Heart right ventricle (tissue), 16 donors: ENCODE results near the gene NTPCR. TPM values are rescaled to one million over a fixed set of nuclear protein-coding genes. Genes with fewer than 3 reads are reported as not detected.

ENCODE experiments used
- ATAC-seq, 8 donors: fragments of 200-7000 bp; cut with Tn5 transposase; one replicate each; pipeline ENCODE4 v1.9.1; 2020; ENCODE audit warnings: mild to moderate bottlenecking in 8 of 8, moderate library complexity in 8 of 8, moderate number of reproducible peaks in 1 of 8
- DNase-seq, 2 donors: peaks; one replicate each; pipeline ENCODE4 v3.0.0-alpha.2; 2020
- H3K27ac ChIP-seq, 10 donors: fragments of 200-600 bp; sonication (generic) in 2 of 10; one replicate each; pipeline versions ENCODE4 v1.5.0 to v1.8.0; 2020 to 2022; ENCODE audit warnings: mild to moderate bottlenecking in 3 of 10
- H3K27me3 ChIP-seq, 7 donors: fragments of 200-600 bp; one replicate each; pipeline ENCODE4 v1.8.0; 2021 to 2022; ENCODE audit warnings: mild to moderate bottlenecking in 2 of 7
- H3K36me3 ChIP-seq, 9 donors: fragments of 200-600 bp; sonication (generic) in 1 of 9; one replicate each; pipeline versions ENCODE4 v1.5.0 to v1.8.0; 2020 to 2022; ENCODE audit warnings: mild to moderate bottlenecking in 2 of 9
- H3K4me1 ChIP-seq, 9 donors: fragments of 200-600 bp; sonication (generic) in 1 of 9; one replicate each; pipeline versions ENCODE4 v1.5.0 to v1.8.0; 2020 to 2022; ENCODE audit warnings: mild to moderate bottlenecking in 4 of 9
- H3K4me3 ChIP-seq, 10 donors: fragments of 200-600 bp; sonication (generic) in 2 of 10; one replicate each; pipeline versions ENCODE4 v1.5.0 to v1.8.0; 2020 to 2022; ENCODE audit warnings: mild to moderate bottlenecking in 7 of 10, moderate library complexity in 2 of 10
- H3K9me3 ChIP-seq, 11 donors: fragments of 200-600 bp in 10 of 11; sonication (generic) in 2 of 11; one replicate each; pipeline versions ENCODE4 v1.5.0 to v1.8.0; 2013 to 2022; ENCODE audit warnings: mild to moderate bottlenecking in 2 of 11, control low read depth in 1 of 11, moderate library complexity in 1 of 11
- CTCF ChIP-seq, 9 donors: fragments of 200-600 bp; sonication (generic) in 2 of 9; IDR thresholded peaks; one replicate each; pipeline versions ENCODE4 v1.5.0 to v1.8.0; 2021 to 2022; ENCODE audit warnings: antibody characterized with exemption in 9 of 9, mild to moderate bottlenecking in 5 of 9, moderate library complexity in 1 of 9
- WGBS, 2 donors: extraction: QIAGEN DNeasy Blood & Tissue Kit; methylation state at CpG; one replicate each; pipeline ENCODE4 v1.1.7; 2013; ENCODE audit warnings: inconsistent platforms in 1 of 2; 5-methylcytosine and 5-hydroxymethylcytosine counted together
- intact Hi-C, 10 donors: fragments of 100-400 bp; cut with DNase I; formaldehyde crosslinking; loops; one replicate each; pipeline versions ENCODE4 v1.11.1 to v1.14.2; 2022
- polyA plus RNA-seq, 2 donors: library from polyadenylated mRNA; stranded (reverse); fragments of 200-250 nt; gene quantifications; one replicate each; pipeline ENCODE4 v1.2.3, GENCODE V29; 2013
- total RNA-seq, 10 donors: library from RNA; stranded (reverse); fragmentation: NEBNext Ultra II Directional in 3 of 10; extraction: Animal tissue kit (Norgen Biotek cat#: 25700) in 3 of 10; gene quantifications; one replicate each; pipeline versions ENCODE4 v1.2.1 to v1.2.4, GENCODE V29; 2021 to 2023
- donor health status: Arrhythmogenic right ventricular cardiomyopathy.
- donor health status: ischemic (EF 13 %, LVEDD 7.1; RV severe dilation, severe dysfunction).
- donor health status: healthy with polysubstance abuse.
- donor health status: DM: no; HTN: yes; CAD: no.
- donor health status: DM: no; HTN: no; CAD: no.
- donor health status: ischemic (EF 25% LVEDD 6.9; RV normal size, moderate dysfunction).
- donor health status: ischemic (EF 25% LVEDD 5.7; RV mildly dilated, moderate dysfunction).
- donor health status: healthy.
- donor health status: DM: yes; HTN: yes; CAD: no.
- donor health status: Ischemic cardiomyopathy.
- donor health status: ischemic (EF 35%, LVEDD 5.7; RV mildly dilated, moderate dysfunction).
- donor health status: nonischemic (EF 11% LVEDD 7.7; RV severe dilation, severe dysfunction).
- donor health status: DM: yes; HTN: yes; CAD: no.
- donor health status: PGD.
- donor health status: ischemic (EF 29% LVEDD 5.4; RV normal size, mild dysfunction).
- donor health status: nonischemic (EF 23%, LVEDD 6.1; RV moderate dilation, normal function).

Gene NTPCR
- total and polyA plus RNA-seq, 12 donors, result 51.2 to 88.4 (median 56.8) TPM

- H3K4me1 ChIP-seq, result peaks cover 3 to 77% (median 36%) of the 10 kb centered on the region in 9 donors
- H3K9me3 ChIP-seq, result no peaks in the 10 kb centered on the region
- peak overlapping the region in 4 of 10 donors; percentile 8 to 45 (median 24) for H3K27ac ChIP-seq
- DNase-seq (no peak), ATAC-seq (peak in 6 of 8 donors; percentile 31 to 59 (median 40))
- peaks cover 0 to 35% (median 4%) of the 10 kb centered on the region in 9 donors for H3K36me3 ChIP-seq
- no peak overlapping the region for H3K4me3 ChIP-seq
- intact Hi-C loops, result no loop called here
- WGBS, 2 donors, result 55 to 81% methylated on average over 10 of the region's 10 CpGs
- no peak for TF ChIP-seq CTCF (IDR thresholded peaks at IDR 0.05)
- no peaks in the 10 kb centered on the region for H3K27me3 ChIP-seq
Measured at GRCh38 chr1:232965124-232965911, 14.9 kb downstream of the NTPCR start.

- Histone ChIP-seq H3K27ac (peak overlapping the region in 3 of 10 donors; percentile 22 to 45 (median 26)), H3K4me1 (peaks cover 3 to 77% (median 36%) of the 10 kb centered on the region in 9 donors), H3K9me3 (no peaks in the 10 kb centered on the region), H3K36me3 (peaks cover 0 to 39% (median 10%) of the 10 kb centered on the region in 9 donors), H3K4me3 (no peak overlapping the region), H3K27me3 (no peaks in the 10 kb centered on the region)
- DNase-seq (no peak), ATAC-seq (peak in 1 of 8 donors; percentile 26)
- 77 to 85% methylated on average over 6 of the region's 6 CpGs for WGBS, 2 donors
- intact Hi-C loops, result no loop called here
- TF ChIP-seq CTCF (IDR thresholded peaks at IDR 0.05), result no peak
Measured at GRCh38 chr1:232965912-232966217, 15.5 kb downstream of the NTPCR start.

- TF ChIP-seq CTCF (IDR thresholded peaks at IDR 0.05), result no peak
- H3K27ac ChIP-seq, result peak overlapping the region in 2 of 10 donors; percentile 27 to 45
- H3K36me3 ChIP-seq, result peaks cover 0 to 47% (median 12%) of the 10 kb centered on the region in 9 donors
- 61 to 62% methylated on average over 4 of the region's 4 CpGs for WGBS, 2 donors
- no peak for DNase-seq
- intact Hi-C loops, result no loop called here
- H3K4me3 ChIP-seq, result no peak overlapping the region
- no peaks in the 10 kb centered on the region for H3K27me3 ChIP-seq
- peak in 4 of 8 donors; percentile 37 to 46 (median 43) for ATAC-seq
- H3K9me3 ChIP-seq, result no peaks in the 10 kb centered on the region
- peaks cover 3 to 76% (median 36%) of the 10 kb centered on the region in 9 donors for H3K4me1 ChIP-seq
Measured at GRCh38 chr1:232966663-232967062, 16.3 kb downstream of the NTPCR start.

GRCh38 chr1:232968391-232968790, 18.0 kb downstream of the NTPCR start:
- H3K4me3 ChIP-seq, result no peak overlapping the region
- intact Hi-C loops, result no loop called here

More at GRCh38 chr1:232968391-232968790, 18.0 kb downstream of the NTPCR start:
- DNase-seq (no peak), ATAC-seq (no peak)
- Histone ChIP-seq H3K36me3 (peaks cover 0 to 65% (median 12%) of the 10 kb centered on the region in 9 donors), H3K9me3 (peaks cover 0 to 11% (median under 1%) of the 10 kb centered on the region in 11 donors), H3K27ac (peak overlapping the region in 1 of 10 donors; percentile 24), H3K4me1 (peaks cover 3 to 58% (median 23%) of the 10 kb centered on the region in 9 donors), H3K27me3 (no peaks in the 10 kb centered on the region)
- TF ChIP-seq CTCF (IDR thresholded peaks at IDR 0.05), result no peak
- 80 to 88% methylated on average over 5 of the region's 5 CpGs for WGBS, 2 donors
